ENCODE data around the gene FAM236B. TPM values are rescaled to one million over a fixed set of nuclear protein-coding genes. Genes with fewer than 3 reads are reported as not detected.
"Not testable (repeated sequence)": the region's sequence is repeated elsewhere in the genome, so short reads cannot be mapped to it uniquely, and the experiment has no call there.

The FAM236B gene
- total and polyA plus RNA-seq, 10 of the 15 experiments (the other 5 are each of a cell fraction or from before 2014, with no cell fraction given): not detected

GRCh38 chrX:72788142-72788541, 5.7 kb upstream of the FAM236B start:
- H3K27me3 ChIP-seq (replicated peaks in 1 of 2; ENCODE audit: control insufficient read depth in 2 of 2, insufficient read depth in 2 of 2, low read length in 1 of 2); H3K4me1 ChIP-seq (ENCODE audit: control insufficient read depth, insufficient read depth, low read length); BruUV-seq (replicated peaks); H3K9me3 ChIP-seq (replicated peaks; ENCODE audit: control insufficient read depth, insufficient read depth, low read length); DNase-seq (ENCODE audit: low read depth, low spot score); H3K4me2 ChIP-seq (ENCODE audit: control insufficient read depth, insufficient read depth); H3K27ac ChIP-seq (ENCODE audit: control insufficient read depth, insufficient read depth); FAIRE-seq; in situ Hi-C loops (cut with MboI); ATAC-seq; H4K20me1 ChIP-seq (ENCODE audit: control insufficient read depth, insufficient read depth); SMC1A ChIA-PET (ENCODE audit: uncharacterized antibody, unreplicated experiment); H3K79me2 ChIP-seq (ENCODE audit: control insufficient read depth, insufficient read depth, low read length); H3K9ac ChIP-seq (ENCODE audit: control insufficient read depth, insufficient read depth, low read length); CTCF ChIA-PET; H3K36me3 ChIP-seq (ENCODE audit: control insufficient read depth in 2 of 2, insufficient read depth in 2 of 2, low read length in 1 of 2); H2AFZ ChIP-seq (ENCODE audit: control insufficient read depth, low read depth, low read length); RAD21 ChIA-PET (ENCODE audit: unreplicated experiment); intact Hi-C loops (cut with micrococcal nuclease; ENCODE audit: unreplicated experiment); H3K4me3 ChIP-seq; POLR2A ChIA-PET: not testable (repeated sequence)
- no CpG with 5 or more reads among the region's 1 CpG for WGBS (ENCODE audit: insufficient coverage, insufficient replicate concordance, low lambda C conversion rate, missing lambda C conversion rate)

GRCh38 chrX:72783964-72784363, 1.5 kb upstream of the FAM236B start:
- POLR2A ChIA-PET: not testable (repeated sequence)

GRCh38 chrX:72783365-72783936, 991 bp upstream of the FAM236B start:
- H3K9me3 ChIP-seq (replicated peaks; ENCODE audit: control insufficient read depth, insufficient read depth, low read length); CTCF ChIA-PET; ATAC-seq; POLR2A ChIA-PET; H3K79me2 ChIP-seq (ENCODE audit: control insufficient read depth, insufficient read depth, low read length); DNase-seq (ENCODE audit: low read depth, low spot score); H3K36me3 ChIP-seq (ENCODE audit: control insufficient read depth in 2 of 2, insufficient read depth in 2 of 2, low read length in 1 of 2); H3K4me2 ChIP-seq (ENCODE audit: control insufficient read depth, insufficient read depth); H3K9ac ChIP-seq (ENCODE audit: control insufficient read depth, insufficient read depth, low read length); BruUV-seq (replicated peaks); RAD21 ChIA-PET (ENCODE audit: unreplicated experiment); FAIRE-seq; in situ Hi-C loops (cut with MboI); H2AFZ ChIP-seq (ENCODE audit: control insufficient read depth, low read depth, low read length); intact Hi-C loops (cut with micrococcal nuclease; ENCODE audit: unreplicated experiment); H3K4me1 ChIP-seq (ENCODE audit: control insufficient read depth, insufficient read depth, low read length); H3K27me3 ChIP-seq (replicated peaks in 1 of 2; ENCODE audit: control insufficient read depth in 2 of 2, insufficient read depth in 2 of 2, low read length in 1 of 2); H3K27ac ChIP-seq (ENCODE audit: control insufficient read depth, insufficient read depth); SMC1A ChIA-PET (ENCODE audit: uncharacterized antibody, unreplicated experiment); H3K4me3 ChIP-seq; H4K20me1 ChIP-seq (ENCODE audit: control insufficient read depth, insufficient read depth): not testable (repeated sequence)
- WGBS (ENCODE audit: insufficient coverage, insufficient replicate concordance, low lambda C conversion rate, missing lambda C conversion rate): no CpG with 5 or more reads among the region's 8 CpGs

More at GRCh38 chrX:72783964-72784363, 1.5 kb upstream of the FAM236B start:
- H3K9me3 ChIP-seq (replicated peaks; ENCODE audit: control insufficient read depth, insufficient read depth, low read length); FAIRE-seq; H4K20me1 ChIP-seq (ENCODE audit: control insufficient read depth, insufficient read depth); SMC1A ChIA-PET (ENCODE audit: uncharacterized antibody, unreplicated experiment); RAD21 ChIA-PET (ENCODE audit: unreplicated experiment); H3K4me3 ChIP-seq; H3K9ac ChIP-seq (ENCODE audit: control insufficient read depth, insufficient read depth, low read length); H3K27me3 ChIP-seq (replicated peaks in 1 of 2; ENCODE audit: control insufficient read depth in 2 of 2, insufficient read depth in 2 of 2, low read length in 1 of 2); H3K4me1 ChIP-seq (ENCODE audit: control insufficient read depth, insufficient read depth, low read length); in situ Hi-C loops (cut with MboI); H3K27ac ChIP-seq (ENCODE audit: control insufficient read depth, insufficient read depth); intact Hi-C loops (cut with micrococcal nuclease; ENCODE audit: unreplicated experiment); BruUV-seq (replicated peaks); DNase-seq (ENCODE audit: low read depth, low spot score); H2AFZ ChIP-seq (ENCODE audit: control insufficient read depth, low read depth, low read length); CTCF ChIA-PET; H3K4me2 ChIP-seq (ENCODE audit: control insufficient read depth, insufficient read depth); H3K36me3 ChIP-seq (ENCODE audit: control insufficient read depth in 2 of 2, insufficient read depth in 2 of 2, low read length in 1 of 2); H3K79me2 ChIP-seq (ENCODE audit: control insufficient read depth, insufficient read depth, low read length): not testable (repeated sequence)
- ATAC-seq: peak; percentile 49; the same call in 2 of the 3 replicates
- whole genome bisulfite sequencing (ENCODE audit: insufficient coverage, insufficient replicate concordance, low lambda C conversion rate, missing lambda C conversion rate): no CpG with 5 or more reads among the region's 6 CpGs

- DNase-seq (ENCODE audit: low read depth, low spot score); H3K4me1 ChIP-seq (ENCODE audit: control insufficient read depth, insufficient read depth, low read length); FAIRE-seq; CTCF ChIA-PET; H3K4me2 ChIP-seq (ENCODE audit: control insufficient read depth, insufficient read depth); RAD21 ChIA-PET (ENCODE audit: unreplicated experiment); BruUV-seq (replicated peaks); ATAC-seq; H3K27ac ChIP-seq (ENCODE audit: control insufficient read depth, insufficient read depth); intact Hi-C loops (cut with micrococcal nuclease; ENCODE audit: unreplicated experiment); H3K79me2 ChIP-seq (ENCODE audit: control insufficient read depth, insufficient read depth, low read length); H3K9me3 ChIP-seq (replicated peaks; ENCODE audit: control insufficient read depth, insufficient read depth, low read length); in situ Hi-C loops (cut with MboI); H3K27me3 ChIP-seq (replicated peaks in 1 of 2; ENCODE audit: control insufficient read depth in 2 of 2, insufficient read depth in 2 of 2, low read length in 1 of 2); H4K20me1 ChIP-seq (ENCODE audit: control insufficient read depth, insufficient read depth); SMC1A ChIA-PET (ENCODE audit: uncharacterized antibody, unreplicated experiment); H3K4me3 ChIP-seq; H3K9ac ChIP-seq (ENCODE audit: control insufficient read depth, insufficient read depth, low read length); H2AFZ ChIP-seq (ENCODE audit: control insufficient read depth, low read depth, low read length); H3K36me3 ChIP-seq (ENCODE audit: control insufficient read depth in 2 of 2, insufficient read depth in 2 of 2, low read length in 1 of 2); POLR2A ChIA-PET: not testable (repeated sequence)
- WGBS (ENCODE audit: insufficient coverage, insufficient replicate concordance, low lambda C conversion rate, missing lambda C conversion rate): no CpG with 5 or more reads among the region's 6 CpGs
Measured at GRCh38 chrX:72778146-72778545, 4.3 kb downstream of the FAM236B start.
